AG10803 (cell line): ENCODE results near the gene VSNL1.
A peak's percentile ranks its signal among the peaks of the same experiment; 100 is the strongest.

ENCODE experiments used
- DNase-seq: peaks from one replicate; pipeline ENCODE4 v3.0.0; 2010; ENCODE audit warnings: low read depth
- H3K4me3 ChIP-seq: 2 replicates; pipeline ENCODE4 v1.5.1; 2011; ENCODE audit warnings: mild to moderate bottlenecking, low read length, control low read depth
- TF ChIP-seq, protein P1 (sequence below): conservative IDR thresholded peaks from 2 replicates; pipeline ENCODE4 v1.5.1; 2011; ENCODE audit warnings: mild to moderate bottlenecking, low read length, control low read depth, inconsistent platforms

VSNL1 gene

DNA sequence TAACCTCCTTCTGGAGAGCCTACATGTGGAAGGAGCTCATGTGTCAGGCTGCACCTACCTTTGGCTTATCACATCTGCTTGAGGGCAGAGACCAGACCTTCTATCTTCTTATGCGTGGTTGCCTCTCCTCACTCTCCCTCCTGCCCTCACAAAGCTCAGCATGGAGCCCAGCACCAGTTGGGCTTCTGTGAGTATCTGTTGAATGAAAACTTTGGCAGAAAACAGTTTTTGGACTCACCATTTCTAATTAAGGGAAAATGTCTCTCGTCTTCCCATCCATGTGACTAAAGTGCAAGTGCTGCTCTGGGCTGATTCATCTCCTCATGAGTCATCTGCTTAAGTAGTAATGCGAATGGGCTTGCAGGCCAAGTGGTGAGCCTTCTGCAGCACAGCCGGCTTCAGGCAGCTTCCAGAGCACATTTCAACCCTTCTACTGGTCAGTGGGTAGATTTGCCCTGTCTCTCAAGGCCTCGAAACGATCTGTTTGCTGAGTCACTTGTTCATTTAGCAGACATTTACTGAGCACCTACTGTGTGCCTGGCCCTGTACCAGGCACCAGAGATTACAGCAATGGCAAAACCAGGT, 102.6 kb downstream of the VSNL1 start:
- H3K4me3 ChIP-seq: no peak overlapping the region

DNA sequence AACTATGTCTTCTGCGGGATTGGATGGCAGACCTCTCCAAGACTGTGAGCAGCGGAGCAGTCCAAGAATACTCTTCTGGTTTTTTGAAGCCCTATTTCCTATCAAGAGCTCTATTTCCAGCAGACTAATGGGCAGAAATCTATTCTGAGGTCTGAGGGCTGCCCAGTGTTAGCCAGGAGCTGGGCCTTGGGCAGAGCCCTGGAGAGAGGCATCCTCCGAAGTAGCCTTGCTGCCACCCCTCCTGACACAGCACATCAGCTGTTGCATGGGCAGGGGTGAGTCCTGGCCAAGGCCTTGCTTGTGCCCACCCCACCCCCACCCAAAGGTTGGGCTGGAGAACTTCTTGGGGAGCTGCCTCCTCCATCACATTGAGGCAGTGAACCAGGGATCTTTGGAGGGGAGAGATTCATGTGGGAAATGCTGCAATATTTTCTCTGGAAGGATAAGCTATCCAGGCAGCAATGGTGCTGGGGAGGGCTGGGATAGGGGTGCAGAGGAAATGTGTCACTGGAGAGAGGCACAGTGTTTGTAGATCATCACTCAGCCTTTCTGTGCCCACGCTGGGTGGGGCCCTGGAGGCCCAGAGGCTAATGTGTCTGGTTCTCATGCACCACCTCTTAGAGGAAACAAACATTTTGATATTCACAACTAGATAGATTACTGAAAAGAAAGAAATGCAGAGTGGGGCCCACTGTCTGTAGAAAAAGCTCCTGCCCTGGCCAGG, 104.7 kb downstream of the VSNL1 start:
- no peak overlapping the region for H3K4me3 ChIP-seq
- TF ChIP-seq, protein P1, sequence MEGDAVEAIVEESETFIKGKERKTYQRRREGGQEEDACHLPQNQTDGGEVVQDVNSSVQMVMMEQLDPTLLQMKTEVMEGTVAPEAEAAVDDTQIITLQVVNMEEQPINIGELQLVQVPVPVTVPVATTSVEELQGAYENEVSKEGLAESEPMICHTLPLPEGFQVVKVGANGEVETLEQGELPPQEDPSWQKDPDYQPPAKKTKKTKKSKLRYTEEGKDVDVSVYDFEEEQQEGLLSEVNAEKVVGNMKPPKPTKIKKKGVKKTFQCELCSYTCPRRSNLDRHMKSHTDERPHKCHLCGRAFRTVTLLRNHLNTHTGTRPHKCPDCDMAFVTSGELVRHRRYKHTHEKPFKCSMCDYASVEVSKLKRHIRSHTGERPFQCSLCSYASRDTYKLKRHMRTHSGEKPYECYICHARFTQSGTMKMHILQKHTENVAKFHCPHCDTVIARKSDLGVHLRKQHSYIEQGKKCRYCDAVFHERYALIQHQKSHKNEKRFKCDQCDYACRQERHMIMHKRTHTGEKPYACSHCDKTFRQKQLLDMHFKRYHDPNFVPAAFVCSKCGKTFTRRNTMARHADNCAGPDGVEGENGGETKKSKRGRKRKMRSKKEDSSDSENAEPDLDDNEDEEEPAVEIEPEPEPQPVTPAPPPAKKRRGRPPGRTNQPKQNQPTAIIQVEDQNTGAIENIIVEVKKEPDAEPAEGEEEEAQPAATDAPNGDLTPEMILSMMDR: no peak
- peak; percentile 22 for DNase-seq

More for the DNA sequence above, 102.6 kb downstream of the VSNL1 start:
- DNase-seq: peak; percentile 94
- TF ChIP-seq, protein P1: 0 out of 2 replicates have a peak, but pooled peaks have one; percentile 7

DNA sequence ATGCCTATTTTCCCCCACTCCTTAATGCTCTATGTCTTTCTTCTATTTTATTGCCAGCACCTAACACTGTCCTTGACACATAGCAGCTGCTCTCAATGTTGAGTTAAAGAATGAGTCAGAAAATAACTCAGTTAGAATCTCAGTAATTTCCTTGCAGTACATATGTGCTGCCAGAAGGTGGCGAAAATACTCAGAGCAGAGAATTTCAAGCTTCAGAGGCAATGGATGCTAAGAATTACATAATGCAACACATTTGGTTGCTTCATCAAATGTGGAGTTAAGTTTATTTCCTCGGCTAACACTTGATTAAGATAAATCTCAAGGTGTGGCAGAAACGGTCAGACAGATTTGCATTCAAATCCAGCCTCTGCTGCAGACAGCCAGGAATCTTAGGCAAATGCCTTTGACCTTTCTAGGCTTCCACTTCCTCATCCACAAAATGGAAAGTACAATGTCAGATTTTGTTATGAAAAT, 105.6 kb downstream of the VSNL1 start:
- peak; percentile 84 for DNase-seq
- no peak overlapping the region for H3K4me3 ChIP-seq
- TF ChIP-seq, protein P1: peak; percentile 93

DNA sequence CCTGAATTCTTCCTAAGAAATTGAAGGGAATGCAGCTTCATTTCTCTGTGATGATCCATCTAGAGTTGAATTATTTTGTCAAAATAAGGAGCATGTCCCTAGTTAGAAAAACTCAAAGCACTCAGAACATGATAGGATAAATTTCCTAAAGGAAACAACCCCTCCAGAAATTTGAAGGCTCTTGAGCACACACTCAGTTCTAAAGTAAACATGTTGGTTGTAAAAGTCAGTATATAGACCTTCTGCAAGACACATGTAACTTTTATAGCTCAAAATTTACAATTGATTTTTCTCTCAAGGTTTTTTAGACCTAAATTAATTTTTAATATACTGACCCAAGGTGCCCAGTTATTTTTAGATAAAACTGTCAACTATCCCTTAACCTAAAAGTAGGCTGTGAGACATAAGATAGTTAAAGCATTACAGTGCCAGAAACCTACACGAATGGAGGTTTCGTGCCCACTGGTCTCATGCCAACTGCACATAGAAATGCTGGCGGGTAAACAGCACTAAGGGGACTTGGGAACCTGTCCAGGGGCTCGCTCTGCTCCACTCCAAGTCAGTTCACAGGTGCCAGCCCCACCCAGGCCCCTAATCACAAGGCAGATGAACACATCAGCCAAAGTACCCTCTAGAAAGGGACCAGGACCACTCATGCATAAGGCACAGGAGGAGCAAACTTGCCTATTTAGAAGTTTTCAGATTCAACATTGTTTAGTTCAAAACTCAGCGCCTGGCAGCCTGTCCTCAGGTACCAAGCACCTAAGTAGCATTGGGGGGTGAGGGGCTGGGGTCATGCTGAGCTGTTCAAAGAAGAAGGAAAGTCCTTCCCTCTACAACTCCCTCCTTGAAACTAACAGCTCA, 106.6 kb downstream of the VSNL1 start:
- no peak for DNase-seq
- no peak overlapping the region for H3K4me3 ChIP-seq
- TF ChIP-seq, protein P1: no peak

DNA sequence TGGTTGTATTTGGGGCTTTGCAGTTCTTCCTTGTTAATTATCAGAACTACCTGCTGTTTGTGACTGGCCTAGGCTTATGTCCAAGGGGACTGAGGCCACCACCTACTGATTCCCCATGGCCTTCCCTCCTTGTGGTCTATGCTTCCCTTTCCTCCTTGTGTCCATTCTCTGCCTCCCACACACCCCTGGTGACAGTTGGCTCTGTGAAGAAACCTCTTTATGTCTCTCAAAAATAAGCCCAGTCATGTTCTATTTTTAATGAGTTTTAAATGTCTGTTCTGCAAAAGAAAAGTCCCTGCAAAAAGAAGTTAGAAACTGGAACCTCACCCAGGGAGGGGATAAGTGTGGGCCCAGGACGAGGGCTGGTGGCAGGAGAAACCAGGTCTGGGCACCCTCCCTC, 108.1 kb downstream of the VSNL1 start:
- H3K4me3 ChIP-seq: no peak overlapping the region
- TF ChIP-seq, protein P1: no peak
- DNase-seq: no peak

DNA sequence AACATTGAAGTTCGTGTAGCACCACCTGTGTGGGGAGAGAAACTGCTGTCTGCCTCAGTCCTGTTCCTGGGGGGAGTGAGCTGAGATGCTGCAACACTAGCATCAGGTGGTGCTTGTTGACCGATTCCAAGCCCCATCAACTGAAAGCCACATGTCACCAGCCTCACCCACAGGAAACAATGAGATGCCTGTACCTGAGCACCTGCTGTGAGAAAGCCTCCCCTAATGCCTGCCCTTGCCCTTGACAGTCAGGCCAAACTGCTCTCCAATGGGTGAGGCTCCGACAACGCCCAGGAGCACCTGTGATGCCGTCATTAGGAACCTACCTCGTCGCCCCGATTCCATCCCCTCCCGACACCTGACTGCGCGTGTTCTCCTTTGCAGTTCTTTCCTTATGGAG, 108.5 kb downstream of the VSNL1 start:
- no peak for DNase-seq
- TF ChIP-seq, protein P1: no peak
- H3K4me3 ChIP-seq: no peak overlapping the region
